Tibial nerve (tissue), 3 donors: ENCODE measurements around the gene PRRT1B.

ENCODE experiments used
- CTCF ChIP-seq, 5 experiments: fragments of 200-600 bp in 3 of 5; fragments of 450-650 bp in 2 of 5; sonication (generic) in 3 of 5; IDR thresholded peaks; one replicate each; pipeline ENCODE4 v1.5.1; 2016 to 2019; ENCODE audit warnings: antibody characterized with exemption in 5 of 5, mild to moderate bottlenecking in 3 of 5, moderate library complexity in 2 of 5
- POLR2A ChIP-seq, 2 donors: fragments of 450-650 bp; IDR thresholded peaks; one replicate each; pipeline ENCODE4 v1.6.1; 2017; ENCODE audit warnings: antibody characterized with exemption in 2 of 2, mild to moderate bottlenecking in 2 of 2, moderate library complexity in 2 of 2

DNA sequence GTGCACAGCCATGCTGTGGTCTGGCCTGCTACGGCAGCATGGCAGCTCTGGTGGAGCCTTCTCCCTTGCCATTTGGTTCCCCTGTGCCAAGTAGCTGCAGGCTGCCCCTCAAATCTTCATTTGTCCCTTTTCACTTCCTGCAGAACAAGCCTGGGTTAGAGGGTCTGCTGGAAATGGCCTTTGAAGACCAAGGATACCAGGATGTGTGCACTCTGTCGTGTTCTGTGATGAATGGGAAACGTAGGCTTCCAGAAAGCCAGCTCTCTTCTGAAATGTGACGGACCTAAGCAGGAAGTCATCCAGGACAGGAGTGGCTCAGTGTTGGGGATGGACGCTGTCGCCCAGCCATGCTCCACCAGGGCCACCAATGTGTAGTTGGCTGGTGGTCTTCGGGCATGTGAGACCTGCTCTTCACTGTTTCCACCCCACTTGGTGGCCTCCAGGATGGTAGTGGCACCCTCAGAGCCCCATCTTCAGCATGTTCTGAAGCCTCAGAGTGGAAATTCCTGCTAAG lies 46.0 kb upstream of the PRRT1B start:
- TF ChIP-seq CTCF (IDR thresholded peaks at IDR 0.05) (no peak), POLR2A (IDR thresholded peaks at IDR 0.05) (no peak)
